UCSD-AML1 (cell line): ENCODE measurements around the gene ROR1.

ENCODE experiments used
- DNase-seq: peaks from one replicate; lab custom pipeline; 2025; ENCODE audit not compliant: unreplicated experiment; lab: John Stamatoyannopoulos, UW

Gene ROR1

DNA sequence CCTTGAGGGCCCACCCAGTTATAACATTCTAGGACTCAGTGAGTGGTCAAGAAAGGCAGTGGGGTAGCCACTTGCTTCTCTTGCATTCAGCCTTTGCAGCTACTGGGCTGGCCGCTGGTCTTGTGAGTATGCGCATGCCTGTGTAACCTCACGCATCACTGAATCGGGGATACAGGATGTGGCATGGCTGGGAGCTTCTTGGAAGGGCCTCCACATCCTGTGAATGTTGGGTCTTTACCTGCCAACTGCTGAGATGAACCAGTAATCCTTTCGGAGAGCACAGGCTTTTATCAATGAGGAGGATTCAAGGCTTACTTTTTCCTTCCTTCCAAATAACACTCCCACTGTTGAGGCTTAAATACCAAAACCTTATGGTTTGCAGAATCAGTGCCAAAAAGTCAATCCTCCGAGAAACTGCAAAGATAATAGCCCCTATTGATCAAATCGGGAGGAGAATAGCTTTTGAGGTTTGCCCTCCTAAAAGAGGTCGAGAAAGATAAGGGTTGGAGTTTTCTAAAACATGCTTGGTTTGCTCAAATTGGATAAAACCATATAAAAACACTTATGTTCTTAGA, 230.7 kb downstream of the ROR1 start:
- DNase-seq = no peak

DNA sequence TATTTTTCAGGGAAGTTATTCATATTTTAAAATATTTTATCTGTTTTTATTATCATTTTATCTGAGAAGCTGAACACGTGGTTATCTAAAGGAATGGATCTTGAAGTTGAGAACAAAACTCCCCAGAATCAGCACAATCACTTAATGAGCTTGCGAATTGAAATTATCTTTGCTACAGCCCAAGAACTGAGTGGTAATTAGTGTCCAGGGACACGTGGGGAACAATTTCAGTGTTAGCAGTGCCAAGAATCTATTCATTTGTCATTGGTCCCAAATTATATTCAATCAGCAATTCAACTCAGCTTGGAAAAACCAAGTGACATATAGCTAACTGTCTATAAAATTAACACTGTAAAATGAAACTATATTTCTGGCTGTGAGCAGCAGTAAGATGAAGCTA, 232.0 kb downstream of the ROR1 start:
- DNase-seq = no peak

GRCh38 chr1:64006276-64007051, 232.6 kb downstream of the ROR1 start:
- DNase-seq = peak; percentile 10

GRCh38 chr1:64010316-64010715, 236.5 kb downstream of the ROR1 start:
- DNase-seq = no peak

DNA sequence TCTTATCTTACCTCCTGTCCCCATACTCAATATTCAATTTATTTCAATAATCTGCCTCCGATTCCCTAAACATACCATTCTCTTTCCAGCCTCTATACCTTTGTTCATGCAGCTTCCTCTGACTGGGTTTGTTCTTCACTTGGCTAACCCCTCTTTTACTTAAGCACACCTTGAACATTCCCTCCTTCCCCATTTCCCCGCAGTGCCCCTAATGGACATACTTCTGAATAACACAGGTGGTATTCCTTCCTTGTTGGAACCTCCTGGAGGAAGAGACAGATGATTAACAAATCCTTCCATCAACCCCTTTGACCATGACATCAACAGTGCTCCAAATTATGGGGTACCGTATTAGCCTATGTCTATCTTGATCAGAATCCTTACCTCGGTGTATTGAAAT, 239.6 kb downstream of the ROR1 start:
- no peak for DNase-seq

DNA sequence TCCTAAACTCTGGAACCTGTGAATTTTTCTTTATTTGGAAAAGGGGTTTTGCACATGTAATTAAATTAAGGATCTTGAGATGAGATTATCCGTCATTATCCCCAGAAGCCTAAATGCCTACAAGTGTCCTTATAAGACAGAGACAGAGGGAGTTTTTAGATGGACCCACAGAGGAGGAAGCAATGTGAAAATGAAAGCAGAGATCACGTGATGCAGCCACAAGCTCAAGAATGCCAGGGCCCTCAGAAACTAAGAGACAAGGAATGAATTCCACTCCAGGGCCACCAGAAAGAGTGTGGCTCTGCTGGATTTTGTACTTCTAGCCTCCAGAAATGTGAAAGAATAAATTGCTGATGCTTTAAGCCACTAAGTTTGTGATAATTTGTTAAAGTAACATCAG, 246.0 kb downstream of the ROR1 start:
- no peak for DNase-seq

GRCh38 chr1:64021066-64021465, 247.2 kb downstream of the ROR1 start:
- DNase-seq = no peak

DNA sequence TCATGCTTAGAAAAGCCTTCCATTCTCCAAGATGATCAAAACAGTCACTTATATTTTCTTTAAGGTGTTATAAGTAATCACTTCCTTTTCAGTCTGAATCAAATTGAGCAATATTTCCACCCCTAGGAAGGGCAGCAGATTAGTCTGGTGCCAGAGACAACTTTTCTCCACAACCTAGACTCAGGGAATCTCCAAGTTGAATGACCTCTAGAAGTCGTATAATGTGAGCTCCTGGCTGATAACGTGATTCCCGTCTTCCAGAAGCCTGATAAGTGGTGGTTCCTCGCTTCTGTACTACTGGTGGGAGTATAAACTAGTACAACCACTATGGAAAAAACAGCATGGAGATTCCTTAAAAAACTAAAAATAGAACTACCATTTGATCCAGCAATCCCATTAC, 251.2 kb downstream of the ROR1 start:
- DNase-seq = no peak

GRCh38 chr1:64029037-64029436, 255.2 kb downstream of the ROR1 start:
- DNase-seq = no peak

DNA sequence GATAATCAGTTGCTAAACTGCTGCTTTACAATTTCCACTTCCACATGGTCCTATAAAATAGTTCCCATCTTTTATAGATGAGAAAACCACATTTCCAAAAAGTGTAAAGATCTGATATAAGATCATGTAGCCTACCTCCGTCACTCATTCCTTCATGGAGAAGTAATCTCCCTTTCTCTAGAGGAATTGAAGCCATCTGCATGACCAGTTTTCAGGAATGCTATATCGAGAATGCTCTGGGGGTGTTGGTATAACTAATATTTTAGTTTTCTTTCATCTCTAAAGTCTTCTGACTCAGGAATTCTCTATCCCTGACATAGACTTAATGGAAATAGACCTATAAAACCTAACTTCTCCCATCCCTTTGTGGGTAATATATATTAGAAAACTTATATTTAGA, 256.6 kb downstream of the ROR1 start:
- DNase-seq = no peak

GRCh38 chr1:64031236-64031635, 257.4 kb downstream of the ROR1 start:
- no peak for DNase-seq

- no peak for DNase-seq
These were observed 259.9 kb downstream of the ROR1 start for GRCh38 chr1:64033667-64034220.

DNA sequence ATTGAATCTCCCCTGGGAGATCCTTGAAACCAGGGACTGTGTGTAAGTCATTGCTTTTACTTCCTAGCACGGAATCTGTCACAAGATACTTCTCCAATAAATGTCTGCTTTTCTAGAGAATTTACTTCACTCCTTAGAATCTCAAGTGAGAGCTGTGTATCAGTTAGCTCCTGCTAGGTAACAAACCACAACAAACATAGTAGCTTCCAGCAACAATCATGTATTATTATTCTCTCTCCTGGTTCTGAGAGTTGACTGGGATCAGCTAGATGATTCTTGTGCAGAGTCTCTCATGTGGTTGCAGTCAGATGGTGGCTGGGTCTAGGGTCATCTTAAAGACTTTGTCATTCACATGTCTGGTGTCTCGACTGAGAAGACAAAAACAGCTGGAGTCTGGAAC, 262.7 kb downstream of the ROR1 start:
- DNase-seq = no peak

GRCh38 chr1:64038119-64038518, 264.3 kb downstream of the ROR1 start:
- DNase-seq = no peak

DNA sequence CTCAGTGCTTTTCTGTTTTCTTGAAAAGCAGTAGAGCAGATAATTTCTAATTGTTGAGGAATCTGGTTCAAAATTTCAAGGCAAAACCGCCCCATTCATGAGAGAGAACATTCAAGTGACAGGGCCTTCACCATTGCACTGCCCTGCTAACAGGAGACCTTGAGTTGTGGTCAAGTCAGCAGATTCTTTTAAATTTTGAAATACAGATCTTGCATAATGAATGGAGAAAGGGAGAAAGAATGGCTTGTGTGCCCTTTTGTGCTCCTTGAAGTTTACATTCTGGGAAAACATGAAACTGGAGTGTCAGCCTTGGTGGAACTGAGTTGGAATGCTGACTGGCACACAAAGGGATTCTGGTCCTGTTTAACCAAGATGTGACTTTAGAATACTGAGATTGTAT, 265.1 kb downstream of the ROR1 start:
- no peak for DNase-seq

DNA sequence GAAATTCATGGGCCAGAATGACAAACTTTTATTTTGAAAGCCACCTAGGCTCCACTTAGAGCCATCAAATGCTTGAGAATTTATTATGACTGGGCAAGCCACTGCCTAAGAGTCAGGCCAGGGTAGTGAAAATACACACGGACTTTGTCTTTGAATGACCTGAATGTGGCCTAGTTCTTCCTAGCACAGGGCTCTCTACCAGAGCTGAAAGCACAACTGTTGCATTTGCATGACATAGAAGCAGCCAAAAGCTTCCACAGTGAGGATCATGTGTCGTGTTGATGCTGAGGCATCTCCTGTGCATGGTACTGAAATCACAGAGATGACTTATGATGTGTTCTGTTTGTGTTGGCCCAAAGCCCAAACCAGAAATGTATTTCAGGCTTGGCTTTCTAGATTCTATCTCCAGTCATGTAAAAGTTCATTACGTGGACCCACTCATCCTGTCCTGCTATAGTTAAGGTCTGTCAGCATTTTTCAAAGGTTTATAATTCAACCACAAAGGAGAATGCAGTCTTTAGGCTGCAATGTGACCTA, 265.6 kb downstream of the ROR1 start:
- DNase-seq = no peak

DNA sequence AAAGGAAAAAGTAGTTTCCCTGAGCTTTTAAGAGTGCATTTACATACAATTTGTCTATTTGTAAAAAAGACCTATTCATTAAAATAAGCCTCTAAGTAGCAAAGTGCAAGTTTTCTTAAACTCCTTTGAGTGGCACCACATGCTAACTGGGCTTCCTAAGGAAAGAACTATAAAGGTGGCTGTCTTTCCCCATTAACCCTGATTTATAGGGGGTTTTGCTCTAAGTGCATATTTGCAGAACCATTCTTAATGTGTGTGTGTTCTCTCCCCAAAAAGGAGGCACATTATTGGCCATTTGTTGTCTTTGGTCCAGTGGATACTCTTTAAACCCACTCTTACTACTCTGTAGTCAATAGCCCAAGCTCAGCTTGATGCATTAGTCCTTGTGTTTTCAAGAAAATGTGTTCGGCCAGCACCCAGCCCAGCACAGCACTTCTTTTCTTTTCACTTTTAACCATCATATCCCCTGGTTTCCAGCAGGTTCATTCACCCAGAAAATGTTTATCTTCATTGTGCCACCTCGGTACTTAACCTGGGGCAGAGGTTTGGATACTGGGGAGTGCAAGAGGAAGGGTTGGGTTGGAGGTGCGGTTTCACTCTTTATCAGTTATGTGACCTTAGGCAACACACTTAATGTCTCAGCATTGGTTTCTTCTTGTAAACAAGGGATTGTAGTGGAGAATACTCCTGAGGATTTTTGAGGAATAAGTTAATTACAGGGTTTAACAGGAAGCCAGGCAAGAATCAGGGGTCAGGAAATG, 267.7 kb downstream of the ROR1 start:
- no peak for DNase-seq

GRCh38 chr1:64042331-64043100, 268.7 kb downstream of the ROR1 start:
- no peak for DNase-seq

- DNase-seq = no peak
These were observed 269.5 kb downstream of the ROR1 start for GRCh38 chr1:64043288-64043687.

DNA sequence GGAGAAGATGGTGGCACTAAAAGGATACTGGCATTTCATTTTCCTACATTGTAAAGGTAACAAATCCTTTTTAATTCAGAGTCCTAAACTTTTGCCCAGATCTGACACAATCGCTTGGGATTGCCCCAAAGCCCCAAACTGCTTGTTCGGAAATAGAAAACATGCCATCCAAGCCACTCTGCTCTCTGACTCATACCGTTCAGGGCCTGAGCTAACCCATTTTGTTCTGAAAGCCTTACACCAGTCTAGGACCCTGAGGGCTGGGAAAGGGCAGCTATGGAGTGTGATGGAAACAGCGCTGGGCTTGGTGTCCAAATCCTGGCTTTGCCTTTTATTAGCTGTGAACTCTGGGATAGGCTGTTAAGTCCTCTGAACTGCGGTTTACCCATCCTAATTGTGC, 270.2 kb downstream of the ROR1 start:
- DNase-seq = no peak

- DNase-seq = no peak
These were observed 272.4 kb downstream of the ROR1 start for GRCh38 chr1:64046243-64046642.
